Activated CD8-positive, alpha-beta memory T cell treated with anti-CD3 and anti-CD28 coated beads for 36 hours (primary cell): Measurements from ENCODE around the gene FNDC3B. TPM values are rescaled to one million over a fixed set of nuclear protein-coding genes. Genes with fewer than 3 reads are reported as not detected.

Experiments used
- CTCF ChIA-PET: fragments of 350-600 bp; sonication (Branson Sonifier 250); formaldehyde crosslinking; loops from one replicate; lab custom pipeline; 2021; ENCODE audit warnings: antibody characterized with exemption; lab: Charles Lee
- POLR2A ChIA-PET: fragments of 350-600 bp; sonication (Branson Sonifier 250); formaldehyde crosslinking; loops from one replicate; lab custom pipeline; 2021; ENCODE audit warnings: antibody characterized with exemption; lab: Charles Lee
- total RNA-seq, 2 experiments: library from RNA; stranded (reverse); gene quantifications; one replicate each; pipeline ENCODE4 v1.2.3, GENCODE V29; 2021

Gene FNDC3B
- total RNA-seq, 2 experiments from 2014 or later: 19.0 to 24.2 TPM

- CTCF ChIA-PET: no interaction called here
Measured at GRCh38 chr3:172184106-172184822, 144.9 kb downstream of the FNDC3B start.

GRCh38 chr3:172185907-172186306 lies 146.5 kb downstream of the FNDC3B start:
- CTCF ChIA-PET: no interaction called here
- POLR2A ChIA-PET: no interaction called here

More at GRCh38 chr3:172184106-172184822, 144.9 kb downstream of the FNDC3B start:
- POLR2A ChIA-PET: no interaction called here

- ChIA-PET CTCF (no interaction called here), POLR2A (no interaction called here)
Measured at GRCh38 chr3:172186607-172187006, 147.2 kb downstream of the FNDC3B start.

DNA sequence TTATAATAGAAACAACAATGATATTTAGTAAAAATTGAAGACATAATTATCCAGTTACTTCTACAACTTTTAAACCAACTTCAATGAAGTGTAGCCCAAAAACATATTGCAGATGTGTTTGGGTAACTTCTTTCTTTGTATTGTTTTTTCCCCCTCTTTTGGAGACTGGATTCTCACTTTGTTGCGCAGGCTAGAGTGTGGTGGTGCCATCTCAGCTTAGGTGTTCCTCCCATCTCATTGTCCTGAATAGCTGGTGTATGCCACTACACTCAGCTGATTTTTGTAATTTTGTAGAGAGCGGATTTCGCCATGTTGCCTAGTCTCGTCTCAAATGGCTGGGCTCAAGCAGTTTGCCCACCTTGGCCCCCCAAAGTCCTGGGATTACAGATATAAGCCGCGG lies 148.1 kb downstream of the FNDC3B start:
- ChIA-PET POLR2A (no interaction called here), CTCF (no interaction called here)

- ChIA-PET CTCF (interaction anchor here (0.6 kb wide), 1 partner anchor 137 kb away, joined by 3 read pairs; no protein-coding TSS in a partner anchor), POLR2A (no interaction called here)
Measured at GRCh38 chr3:172188511-172188910, 149.1 kb downstream of the FNDC3B start.

DNA sequence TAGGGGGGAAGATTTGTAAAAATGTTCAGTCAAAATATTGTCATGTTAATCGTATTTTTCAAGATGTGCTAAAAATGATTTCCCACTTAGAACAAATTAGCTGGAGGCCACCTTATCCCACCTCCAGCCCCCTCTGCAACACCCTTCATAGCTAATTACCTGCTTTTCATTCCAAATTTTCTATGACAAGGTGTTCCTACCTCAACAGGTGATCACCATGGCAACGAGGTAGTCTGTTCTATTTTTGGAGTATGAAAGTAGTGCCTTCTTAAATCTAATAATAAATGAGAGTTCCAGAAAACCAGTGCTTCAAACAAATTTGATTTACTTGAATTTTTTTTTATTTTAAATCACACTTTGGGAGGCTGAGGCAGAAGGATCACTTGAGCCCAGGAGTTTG lies 149.8 kb downstream of the FNDC3B start:
- ChIA-PET CTCF (no interaction called here), POLR2A (no interaction called here)

DNA sequence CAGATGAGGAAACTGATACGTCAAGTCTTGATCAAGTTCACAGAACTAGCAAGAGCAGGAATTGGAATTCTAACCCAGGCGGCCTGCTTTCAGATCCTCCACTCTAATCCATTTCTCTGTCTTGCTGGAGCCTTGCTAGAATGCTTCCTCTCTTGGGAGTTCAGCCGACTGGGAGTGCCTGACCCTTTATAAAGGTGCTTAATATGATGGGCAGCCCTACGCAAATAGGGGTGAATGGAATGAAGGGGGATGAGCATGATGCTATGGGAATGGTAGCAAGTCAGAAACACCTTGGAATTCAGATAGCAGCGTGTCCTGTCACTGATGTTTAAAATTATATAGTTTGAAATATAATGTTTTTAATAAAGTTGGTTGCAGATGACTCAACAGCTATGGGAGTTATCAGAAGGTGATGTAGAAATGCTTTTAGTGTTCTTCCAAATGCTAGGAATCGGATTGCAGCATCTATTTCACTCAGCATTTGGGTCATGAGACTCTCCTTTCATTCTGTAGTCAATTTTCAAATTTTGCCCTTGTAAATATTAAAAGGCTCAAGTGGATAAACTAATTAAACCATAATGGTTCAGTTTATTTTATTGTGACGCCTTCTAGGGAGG lies 150.7 kb downstream of the FNDC3B start:
- POLR2A ChIA-PET: no interaction called here
- CTCF ChIA-PET: no interaction called here

DNA sequence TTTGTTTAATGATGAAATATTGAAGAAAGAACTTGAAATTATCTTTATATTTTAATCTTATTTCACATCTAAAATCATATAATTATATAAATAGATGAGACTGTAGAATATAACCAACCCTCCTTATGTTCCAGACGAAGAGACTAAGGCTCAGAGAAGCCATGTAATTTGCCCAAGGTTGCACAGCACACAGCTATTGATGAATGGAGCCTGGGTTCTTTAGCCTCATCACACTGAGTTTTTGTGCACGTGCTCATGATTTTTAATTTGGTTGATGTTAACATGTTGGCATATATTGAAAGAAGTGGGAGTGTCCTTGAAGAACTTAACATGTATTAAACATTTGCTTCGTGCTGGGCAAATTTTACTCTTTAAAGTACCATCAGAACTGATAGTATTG lies 151.6 kb downstream of the FNDC3B start:
- ChIA-PET POLR2A (no interaction called here), CTCF (no interaction called here)

DNA sequence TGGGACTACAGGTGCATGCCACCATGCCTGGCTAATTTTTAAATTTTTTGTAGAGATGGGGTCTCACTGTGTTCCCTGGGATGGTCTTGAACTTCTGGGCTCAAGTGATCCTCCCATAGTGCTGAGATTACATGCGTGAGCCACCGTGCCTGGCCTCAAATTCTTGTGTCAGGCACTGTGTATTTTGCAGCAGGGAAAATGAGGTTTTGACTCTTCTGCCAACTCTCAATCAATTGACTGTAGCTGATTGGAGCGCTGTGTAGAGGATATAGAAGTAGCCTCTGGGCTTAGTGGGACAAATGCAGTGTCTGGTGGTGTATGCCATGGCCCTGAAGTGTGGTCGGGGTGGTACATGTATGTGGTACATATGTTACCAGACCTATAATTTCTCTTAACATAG lies 152.3 kb downstream of the FNDC3B start:
- ChIA-PET POLR2A (no interaction called here), CTCF (no interaction called here)

DNA sequence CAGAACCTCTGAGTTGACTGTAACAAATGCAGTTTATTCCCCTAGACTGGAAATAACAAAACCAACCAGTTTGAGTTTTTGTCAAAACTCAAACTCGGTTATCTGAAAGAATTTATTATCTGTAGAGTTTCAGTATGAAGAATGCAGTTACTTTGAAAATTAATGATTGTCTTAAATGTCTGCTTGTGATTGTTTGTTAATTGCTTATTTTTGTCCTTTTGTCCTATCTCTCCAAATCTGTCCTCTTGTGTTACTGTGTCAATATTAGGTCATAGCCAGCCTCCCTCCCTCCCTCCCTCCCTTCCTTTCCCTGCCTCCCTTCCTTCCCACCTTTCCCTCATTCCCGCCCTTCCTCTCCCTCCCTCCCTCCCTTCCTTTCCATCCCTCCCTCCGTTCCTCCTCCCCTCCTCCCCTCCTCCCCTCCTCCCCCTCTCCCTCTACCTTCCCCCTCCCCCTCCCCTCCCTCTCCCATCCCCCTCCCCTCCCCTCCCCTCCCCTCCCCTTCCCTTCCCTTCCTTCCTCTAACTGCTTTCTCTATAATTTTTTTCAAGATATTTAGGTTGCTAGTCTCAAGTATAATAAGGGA lies 153.5 kb downstream of the FNDC3B start:
- ChIA-PET POLR2A (no interaction called here), CTCF (no interaction called here)

DNA sequence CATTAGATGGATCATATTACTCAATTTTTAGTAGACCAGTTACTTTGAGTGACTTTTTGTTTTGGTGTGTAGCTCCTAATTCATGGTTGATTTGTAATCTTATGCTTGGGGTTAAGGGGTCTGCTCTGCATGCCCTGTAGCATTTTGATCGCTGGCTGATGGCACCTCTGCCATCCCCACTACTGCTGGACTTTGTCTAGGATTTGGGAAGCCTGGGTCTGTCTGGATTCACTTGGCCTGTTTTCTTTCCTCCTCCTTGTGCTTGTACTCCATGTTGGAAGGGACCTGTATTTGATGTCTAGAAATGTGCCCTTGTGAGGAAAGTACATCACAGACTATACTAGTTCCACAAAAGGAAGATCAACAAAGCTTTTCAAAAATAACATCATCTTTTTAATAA lies 154.1 kb downstream of the FNDC3B start:
- POLR2A ChIA-PET: no interaction called here
- CTCF ChIA-PET: no interaction called here

- ChIA-PET POLR2A (no interaction called here), CTCF (no interaction called here)
Measured at GRCh38 chr3:172194702-172195406, 155.5 kb downstream of the FNDC3B start.

- CTCF ChIA-PET: no interaction called here
Measured at GRCh38 chr3:172195407-172195754, 156.0 kb downstream of the FNDC3B start.

GRCh38 chr3:172197344-172197743 lies 158.0 kb downstream of the FNDC3B start:
- ChIA-PET CTCF (no interaction called here), POLR2A (no interaction called here)

More at GRCh38 chr3:172195407-172195754, 156.0 kb downstream of the FNDC3B start:
- POLR2A ChIA-PET: no interaction called here

DNA sequence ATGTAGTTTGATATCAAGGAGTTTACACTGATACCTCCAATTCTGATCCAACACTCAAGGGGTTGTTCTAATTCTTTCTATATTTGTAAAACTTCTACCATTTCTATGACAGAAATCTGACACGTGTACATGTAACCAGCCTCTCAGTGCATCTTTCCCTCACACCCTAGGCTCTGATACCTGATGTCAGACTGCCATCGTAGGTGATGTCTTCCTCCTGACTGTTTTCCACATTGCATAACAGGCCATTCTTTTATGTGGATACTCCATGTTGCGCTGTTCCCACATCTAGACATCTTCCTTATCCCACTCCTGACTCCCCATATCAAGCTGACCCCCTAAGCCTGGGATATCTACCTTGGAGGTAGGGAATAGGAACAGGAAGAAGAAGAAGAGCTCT lies 159.1 kb downstream of the FNDC3B start:
- ChIA-PET CTCF (no interaction called here), POLR2A (no interaction called here)

GRCh38 chr3:172199850-172200369 lies 160.5 kb downstream of the FNDC3B start:
- ChIA-PET POLR2A (no interaction called here), CTCF (no interaction called here)

DNA sequence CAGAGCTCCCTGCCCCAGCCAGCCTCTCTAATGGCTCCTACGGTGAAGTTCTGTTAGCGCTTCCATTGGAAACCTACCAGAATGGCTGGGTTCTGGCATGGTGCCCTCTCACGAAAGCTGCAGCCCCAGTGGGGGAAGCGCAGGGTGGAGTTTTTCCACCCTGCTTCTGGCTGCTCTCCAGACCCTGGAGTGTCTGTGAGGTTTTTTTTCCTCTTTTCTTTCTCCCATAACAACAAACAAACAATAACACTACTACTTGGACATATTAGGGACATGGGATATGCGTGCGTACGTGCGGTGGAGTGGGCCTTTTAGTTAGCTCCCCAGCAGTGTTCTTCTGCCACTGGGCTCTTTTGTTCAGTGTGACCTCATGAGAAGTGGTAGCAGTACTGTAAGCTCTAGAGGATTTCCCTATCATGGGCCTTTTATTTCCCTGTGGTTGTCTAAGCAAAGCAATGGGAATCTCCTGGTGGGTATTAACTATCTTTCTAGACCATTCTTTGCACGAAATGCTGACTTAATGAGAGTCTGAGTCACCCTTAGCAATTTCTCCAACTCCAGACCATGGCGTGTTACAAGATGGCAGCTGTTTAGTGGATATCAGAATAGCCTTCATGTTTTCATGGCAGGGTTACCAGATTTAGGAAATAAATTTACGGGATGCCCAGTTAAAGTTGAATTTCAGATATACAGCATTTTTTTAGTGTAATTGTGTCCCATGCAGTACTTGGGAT lies 161.9 kb downstream of the FNDC3B start:
- ChIA-PET POLR2A (no interaction called here), CTCF (no interaction called here)

DNA sequence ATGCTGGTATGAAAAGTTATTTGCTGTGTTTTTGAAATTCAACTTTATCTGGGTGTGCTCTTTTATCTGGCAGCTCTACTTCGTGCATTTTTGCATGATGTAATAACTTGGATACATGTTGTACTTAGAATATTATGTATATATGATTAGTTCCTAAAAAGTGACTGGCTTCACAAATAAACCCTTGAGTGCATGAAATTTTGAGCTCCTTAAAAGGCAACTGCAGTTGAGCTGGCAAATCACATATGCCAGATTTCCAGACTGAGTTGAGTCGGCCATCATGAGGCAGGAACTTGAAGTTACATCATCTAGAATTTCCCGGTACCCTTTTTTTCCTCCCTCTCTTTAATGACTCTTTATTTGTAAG lies 162.5 kb downstream of the FNDC3B start:
- ChIA-PET POLR2A (no interaction called here), CTCF (no interaction called here)

DNA sequence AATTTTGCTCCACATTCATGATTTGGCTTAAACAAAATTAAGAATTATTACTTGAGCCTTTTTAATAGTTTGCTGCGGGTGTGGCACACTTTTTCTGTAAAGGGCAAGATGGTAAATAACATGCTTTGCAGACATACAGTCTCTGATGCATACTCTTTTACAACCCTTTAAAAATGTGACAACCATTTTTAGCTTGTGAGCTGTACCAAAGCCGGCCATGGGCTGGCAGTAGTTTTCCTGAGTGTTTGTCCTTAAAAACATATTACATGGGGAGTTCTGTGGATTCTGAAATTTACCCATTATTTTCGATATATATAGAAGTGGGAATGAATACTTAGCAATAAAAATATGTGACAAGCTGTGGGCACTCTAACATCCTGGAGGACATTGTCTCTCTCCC lies 163.4 kb downstream of the FNDC3B start:
- ChIA-PET POLR2A (no interaction called here), CTCF (no interaction called here)
